Heart left ventricle (tissue), 13 donors: ENCODE results near the gene MAP3K7CL.

Experiments used
- CTCF ChIP-seq, 12 donors: fragments of 200-600 bp; sonication (generic) in 4 of 12; IDR thresholded peaks; one replicate each; pipeline versions ENCODE4 v1.5.0 to v1.8.0; 2018 to 2022; ENCODE audit warnings: antibody characterized with exemption in 12 of 12, mild to moderate bottlenecking in 5 of 12
- POLR2A ChIP-seq, 2 donors: fragments of 450-650 bp; IDR thresholded peaks; one replicate each; pipeline ENCODE4 v1.6.1; 2017; ENCODE audit warnings: antibody characterized with exemption in 2 of 2, mild to moderate bottlenecking in 2 of 2, moderate library complexity in 2 of 2
- donor health status: ischemic (EF 13 %, LVEDD 7.1; RV severe dilation, severe dysfunction).
- donor health status: DM: no; HTN: yes; CAD: no.
- donor health status: DM: no; HTN: no; CAD: no.
- donor health status: ischemic (EF 25% LVEDD 6.9; RV normal size, moderate dysfunction).
- donor health status: ischemic (EF 25% LVEDD 5.7; RV mildly dilated, moderate dysfunction).
- donor health status: ischemic (EF 35%, LVEDD 5.7; RV mildly dilated, moderate dysfunction).
- donor health status: nonischemic (EF 11% LVEDD 7.7; RV severe dilation, severe dysfunction).
- donor health status: DM: yes; HTN: yes; CAD: no.
- donor health status: PGD.
- donor health status: ischemic (EF 29% LVEDD 5.4; RV normal size, mild dysfunction).
- donor health status: nonischemic (EF 23%, LVEDD 6.1; RV moderate dilation, normal function).

GRCh38 chr21:29149808-29150425 is 19.5 kb downstream of the MAP3K7CL start:
- no peak for TF ChIP-seq CTCF (IDR thresholded peaks at IDR 0.05)
- TF ChIP-seq POLR2A (IDR thresholded peaks at IDR 0.05): no peak
